Mesendoderm (in vitro differentiated cells): ENCODE results near the gene TUBB8B.
"Not testable (repeated sequence)": the region's sequence is repeated elsewhere in the genome, so short reads cannot be mapped to it uniquely, and the experiment has no call there.

Experiments
- DNase-seq: peaks from one replicate; pipeline ENCODE4 v3.0.0; 2013
- H2AK5ac ChIP-seq: 2 replicates; pipeline ENCODE4 v1.6.1; 2013; ENCODE audit warnings: low read length, inconsistent platforms
- H2BK120ac ChIP-seq: 2 replicates; pipeline ENCODE4 v1.6.1; 2013; ENCODE audit warnings: low read depth, mild to moderate bottlenecking, low read length, moderate library complexity, mixed read lengths
- H2BK15ac ChIP-seq: replicated peaks from 2 replicates; pipeline ENCODE4 v1.6.1; 2013; ENCODE audit warnings: low read depth, mild to moderate bottlenecking, moderate library complexity
- H2BK5ac ChIP-seq: 2 replicates; pipeline ENCODE4 v1.6.1; 2013; ENCODE audit warnings: low read length, inconsistent platforms
- H3K18ac ChIP-seq: 2 replicates; pipeline ENCODE4 v1.6.1; 2013; ENCODE audit warnings: mild to moderate bottlenecking, low read length, mixed read lengths
- H3K23ac ChIP-seq: one replicate; pipeline ENCODE4 v1.6.1; 2013; ENCODE audit warnings: low read length
- H3K27ac ChIP-seq: 2 replicates; pipeline ENCODE4 v1.5.1; 2013; ENCODE audit warnings: low read depth, mild to moderate bottlenecking, inconsistent platforms, low read length, moderate library complexity
- H3K27me3 ChIP-seq: 2 replicates; pipeline ENCODE4 v1.6.1; 2013; ENCODE audit warnings: low read length, control low read depth, mild to moderate bottlenecking, inconsistent platforms; ENCODE audit not compliant: insufficient read depth, poor library complexity
- H3K36me3 ChIP-seq: 2 replicates; pipeline ENCODE4 v1.6.1; 2013; ENCODE audit warnings: low read length, inconsistent platforms; ENCODE audit not compliant: control insufficient read depth, insufficient read depth
- H3K4ac ChIP-seq: one replicate; pipeline ENCODE4 v1.6.1; 2013; ENCODE audit warnings: low read depth, mild to moderate bottlenecking, low read length, moderate library complexity
- H3K4me1 ChIP-seq: 2 replicates; pipeline ENCODE4 v1.6.1; 2013; ENCODE audit warnings: low read depth, low read length, inconsistent platforms; ENCODE audit not compliant: control insufficient read depth
- H3K4me2 ChIP-seq: 2 replicates; pipeline ENCODE4 v1.6.1; 2013; ENCODE audit warnings: low read length
- H3K4me3 ChIP-seq: 2 replicates; pipeline ENCODE4 v1.5.1; 2013; ENCODE audit warnings: mild to moderate bottlenecking, low read length
- H3K56ac ChIP-seq: one replicate; pipeline ENCODE4 v1.6.1; 2013; ENCODE audit warnings: low read length
- H3K79me1 ChIP-seq: 2 replicates; pipeline ENCODE4 v1.6.1; 2013; ENCODE audit warnings: low read length, inconsistent platforms
- H3K79me2 ChIP-seq: 2 replicates; pipeline ENCODE4 v1.6.1; 2013; ENCODE audit warnings: mild to moderate bottlenecking, low read length; ENCODE audit not compliant: control insufficient read depth, insufficient read depth
- H3K9ac ChIP-seq: 2 replicates; pipeline ENCODE4 v1.6.1; 2013; ENCODE audit warnings: low read length, inconsistent platforms
- H4K5ac ChIP-seq: one replicate; pipeline ENCODE4 v1.6.1; 2013; ENCODE audit warnings: low read length
- H4K8ac ChIP-seq: one replicate; pipeline ENCODE4 v1.6.1; 2013; ENCODE audit warnings: low read depth, mild to moderate bottlenecking, control low read depth, low read length, moderate library complexity
- WGBS: extraction: QIAGEN DNeasy Blood & Tissue Kit; methylation state at CpG from one replicate; pipeline ENCODE4 v1.1.7; 2013; ENCODE audit warnings: low lambda C conversion rate, missing lambda C conversion rate; ENCODE audit not compliant: insufficient coverage; ENCODE audit errors: extremely low coverage; 5-methylcytosine and 5-hydroxymethylcytosine counted together

The TUBB8B gene

DNA sequence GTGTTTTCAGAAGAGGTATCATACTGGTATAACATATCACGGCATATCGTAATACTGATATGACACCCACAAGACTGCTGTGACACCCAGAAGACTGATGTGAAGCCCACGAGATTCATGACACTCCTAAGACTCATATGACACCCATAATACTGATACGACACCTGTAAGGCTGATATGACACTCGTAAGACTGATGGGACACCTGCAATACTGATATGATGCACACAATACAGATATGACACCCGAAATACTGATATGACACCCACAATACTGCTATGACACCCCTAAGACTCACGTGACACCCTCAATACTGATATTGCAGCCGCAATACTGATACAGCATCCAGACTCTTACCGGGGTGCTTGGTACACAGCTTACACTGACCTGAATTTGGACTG is 18.3 kb upstream of the TUBB8B start:
- not testable (repeated sequence) for H2BK15ac ChIP-seq, H3K79me1 ChIP-seq, H4K8ac ChIP-seq, H2BK120ac ChIP-seq, H3K56ac ChIP-seq, H3K4me2 ChIP-seq, H3K4me3 ChIP-seq, H3K18ac ChIP-seq, H3K36me3 ChIP-seq, H4K5ac ChIP-seq, H3K4ac ChIP-seq, H3K4me1 ChIP-seq, H3K79me2 ChIP-seq, H3K27ac ChIP-seq, H3K9ac ChIP-seq, H3K27me3 ChIP-seq, H3K23ac ChIP-seq, DNase-seq, H2BK5ac ChIP-seq, H2AK5ac ChIP-seq
- no CpG with 5 or more reads among the region's 9 CpGs for WGBS

DNA sequence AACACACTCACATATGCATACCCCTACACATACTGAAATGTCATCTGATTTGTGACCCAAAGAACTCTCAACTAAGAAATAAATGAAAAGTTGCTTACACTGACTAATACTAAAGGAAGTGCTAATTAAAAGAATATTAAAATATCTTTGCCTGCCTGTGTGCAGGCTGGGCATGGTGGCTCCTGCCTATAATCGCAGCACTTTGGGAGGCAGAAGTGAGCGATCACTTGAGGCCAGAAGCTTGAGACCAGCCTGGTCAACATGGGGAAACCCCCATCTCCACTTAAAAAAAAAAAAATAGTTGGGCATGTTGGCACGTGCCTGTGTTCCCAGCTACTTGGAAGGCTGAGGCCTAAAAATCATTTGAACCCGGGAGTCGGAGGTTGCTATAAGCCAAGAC is 14.9 kb upstream of the TUBB8B start:
- H3K4me3 ChIP-seq, H3K27ac ChIP-seq, H3K4ac ChIP-seq, H4K5ac ChIP-seq, H2BK120ac ChIP-seq, H3K4me2 ChIP-seq, H3K36me3 ChIP-seq, H3K9ac ChIP-seq, H3K79me1 ChIP-seq, DNase-seq, H3K27me3 ChIP-seq, H2BK5ac ChIP-seq, H3K56ac ChIP-seq, H4K8ac ChIP-seq, H2AK5ac ChIP-seq, H3K4me1 ChIP-seq, H3K79me2 ChIP-seq, H3K23ac ChIP-seq, H2BK15ac ChIP-seq, H3K18ac ChIP-seq: not testable (repeated sequence)
- WGBS: no CpG with 5 or more reads among the region's 5 CpGs

DNA sequence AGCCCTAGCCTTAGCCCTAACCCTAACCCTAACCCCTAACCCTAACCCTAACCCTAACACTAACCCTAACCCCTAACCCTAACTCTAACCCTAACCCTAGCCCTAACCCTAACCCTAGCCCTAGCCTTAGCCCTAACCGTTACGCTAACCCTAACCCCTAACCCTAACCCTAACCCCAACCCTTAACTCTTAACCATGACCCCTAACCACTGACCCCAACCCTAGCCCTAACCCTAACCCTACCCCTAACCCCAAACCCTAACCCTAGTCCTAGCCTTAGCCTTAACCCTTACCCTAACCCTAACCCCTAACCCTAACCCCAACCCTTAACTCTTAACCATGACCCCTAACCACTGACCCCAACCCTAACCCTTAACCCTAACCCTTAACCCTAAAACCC is 14.2 kb upstream of the TUBB8B start:
- not testable (repeated sequence) for H3K4me1 ChIP-seq, H3K79me2 ChIP-seq, H3K9ac ChIP-seq, H3K36me3 ChIP-seq, DNase-seq, H2BK15ac ChIP-seq, H3K4ac ChIP-seq, H3K27me3 ChIP-seq, H3K56ac ChIP-seq, H4K5ac ChIP-seq, H3K4me3 ChIP-seq, H3K18ac ChIP-seq, H3K4me2 ChIP-seq, H3K79me1 ChIP-seq, H2BK5ac ChIP-seq, H3K23ac ChIP-seq, H2AK5ac ChIP-seq, H3K27ac ChIP-seq, H4K8ac ChIP-seq, H2BK120ac ChIP-seq
- WGBS: 100% methylated on average over 2 of the region's 2 CpGs

DNA sequence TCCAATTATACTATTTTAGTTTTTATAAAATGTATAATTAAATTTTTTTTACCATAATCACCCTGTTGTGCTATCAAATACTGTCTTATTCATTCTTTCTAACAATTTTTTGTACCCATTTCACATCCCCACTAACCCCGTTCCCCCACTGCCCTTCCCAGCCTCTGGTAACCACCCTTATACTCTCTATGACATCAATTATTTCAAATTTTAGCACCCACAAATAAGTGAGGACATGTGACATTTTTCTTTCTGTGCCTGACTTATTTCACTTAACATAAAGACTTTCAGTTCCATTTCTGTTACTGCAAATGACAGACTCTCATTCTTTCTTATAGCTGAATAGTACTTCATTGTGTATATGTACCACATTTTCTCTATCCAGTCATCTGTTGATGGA is 5.0 kb upstream of the TUBB8B start:
- not testable (repeated sequence) for H2BK120ac ChIP-seq, H3K79me2 ChIP-seq, H3K36me3 ChIP-seq, H3K4ac ChIP-seq, H3K4me3 ChIP-seq, H3K23ac ChIP-seq, H3K79me1 ChIP-seq, H3K9ac ChIP-seq, H3K4me1 ChIP-seq, H3K56ac ChIP-seq, H4K8ac ChIP-seq, H2BK5ac ChIP-seq, H3K27ac ChIP-seq, H3K27me3 ChIP-seq, DNase-seq, H4K5ac ChIP-seq, H3K4me2 ChIP-seq, H2AK5ac ChIP-seq, H3K18ac ChIP-seq, H2BK15ac ChIP-seq
- WGBS: no CpG with 5 or more reads among the region's 1 CpG

DNA sequence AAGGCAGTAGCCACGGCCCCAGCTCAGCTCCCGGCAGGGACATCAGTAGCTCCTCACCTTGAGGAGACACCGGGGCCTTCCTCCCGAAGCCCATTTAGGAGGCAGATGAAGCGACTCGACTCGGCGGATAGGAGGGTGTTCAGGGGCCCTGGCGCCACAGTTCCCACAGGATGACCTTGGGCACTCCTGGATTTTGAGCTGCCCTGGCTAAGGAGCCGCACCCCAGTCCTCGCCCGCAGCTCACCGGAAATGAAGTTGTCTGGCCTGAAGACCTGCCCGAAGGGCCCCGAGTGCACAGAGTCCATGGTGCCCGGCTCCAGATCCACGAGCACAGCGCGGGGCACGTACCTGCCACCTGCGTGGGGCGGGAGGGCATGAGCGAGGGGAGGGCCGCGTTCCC is 719 bp downstream of the TUBB8B start:
- not testable (repeated sequence) for H2AK5ac ChIP-seq, H2BK120ac ChIP-seq, H2BK15ac ChIP-seq, H4K8ac ChIP-seq, H3K36me3 ChIP-seq, H3K4ac ChIP-seq, H4K5ac ChIP-seq, H3K79me2 ChIP-seq, H3K18ac ChIP-seq, H3K27me3 ChIP-seq, H2BK5ac ChIP-seq, H3K56ac ChIP-seq, H3K4me2 ChIP-seq, H3K9ac ChIP-seq, H3K4me1 ChIP-seq, H3K4me3 ChIP-seq, H3K27ac ChIP-seq, H3K79me1 ChIP-seq, H3K23ac ChIP-seq, DNase-seq
- WGBS: no CpG with 5 or more reads among the region's 25 CpGs

DNA sequence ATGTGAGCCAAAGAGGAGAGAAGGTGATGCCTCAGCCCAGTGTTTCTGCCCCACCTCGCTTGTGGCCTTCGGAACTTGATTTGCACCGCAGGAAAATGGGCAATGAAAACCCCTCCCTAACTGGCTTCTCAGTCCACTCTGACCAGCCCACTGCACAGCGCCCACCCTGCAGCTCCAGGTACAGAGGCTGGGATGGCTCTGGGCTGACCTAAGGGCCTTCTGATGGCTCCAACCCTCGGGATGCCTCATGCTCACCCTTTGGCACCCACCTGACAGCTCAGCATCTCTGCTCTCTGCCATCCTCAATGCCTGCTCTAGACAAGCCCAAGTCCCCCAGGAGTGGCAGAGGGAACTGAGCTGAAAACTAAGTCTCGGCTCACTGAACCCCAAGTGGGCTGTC is 36.2 kb downstream of the TUBB8B start:
- H3K27ac ChIP-seq, H3K9ac ChIP-seq, H3K27me3 ChIP-seq, H3K23ac ChIP-seq, DNase-seq, H3K4me1 ChIP-seq, H3K56ac ChIP-seq, H3K79me2 ChIP-seq, H2BK5ac ChIP-seq, H4K8ac ChIP-seq, H3K4me3 ChIP-seq, H3K4me2 ChIP-seq, H3K79me1 ChIP-seq, H2BK120ac ChIP-seq, H2AK5ac ChIP-seq, H2BK15ac ChIP-seq, H3K18ac ChIP-seq, H3K36me3 ChIP-seq, H4K5ac ChIP-seq, H3K4ac ChIP-seq: not testable (repeated sequence)
- no CpG with 5 or more reads among the region's 6 CpGs for WGBS
